Ovary (tissue), 9 donors: ENCODE measurements around the gene POU6F2. TPM values are rescaled to one million over a fixed set of nuclear protein-coding genes. Genes with fewer than 3 reads are reported as not detected.

Experiments used
- DNase-seq, 5 donors: peaks; one replicate each; pipeline ENCODE4 v3.0.0-alpha.2; 2019 to 2020
- H3K27ac ChIP-seq, 2 donors: fragments of 200-600 bp; one replicate each; pipeline versions ENCODE4 v1.5.1 to v1.8.0; 2019 to 2022
- H3K27me3 ChIP-seq: fragments of 200-600 bp; one replicate; pipeline ENCODE4 v1.8.0; 2022
- H3K36me3 ChIP-seq: fragments of 200-600 bp; sonication (generic); one replicate; pipeline ENCODE4 v1.5.1; 2019
- H3K4me1 ChIP-seq: one replicate; pipeline ENCODE4 v1.8.1; 2013; ENCODE audit warnings: mild to moderate bottlenecking, moderate library complexity; ENCODE audit not compliant: insufficient read depth
- H3K4me3 ChIP-seq: fragments of 200-600 bp; sonication (generic); one replicate; pipeline ENCODE4 v1.5.1; 2017
- H3K9me3 ChIP-seq, 2 donors: fragments of 200-600 bp in 1 of 2; sonication (generic) in 1 of 2; one replicate each; pipeline versions ENCODE4 v1.5.1 to v1.8.1; 2013 to 2019; ENCODE audit warnings: mild to moderate bottlenecking in 1 of 2, moderate library complexity in 1 of 2
- EP300 ChIP-seq: sonication (generic); formaldehyde crosslinking; IDR thresholded peaks from one replicate; pipeline ENCODE4 v1.6.1; 2017; ENCODE audit warnings: antibody characterized with exemption
- POLR2A ChIP-seq: fragments of 450-650 bp; IDR thresholded peaks from one replicate; pipeline ENCODE4 v1.6.1; 2017; ENCODE audit warnings: antibody characterized with exemption, mild to moderate bottlenecking, moderate library complexity
- WGBS, 3 donors: extraction: QIAGEN DNeasy Blood & Tissue Kit in 1 of 3; methylation state at CpG; one replicate each; pipeline versions ENCODE4 v1.1.5 to v1.1.7; 2013 to 2017; 5-methylcytosine and 5-hydroxymethylcytosine counted together
- intact Hi-C, 4 donors: fragments of 100-400 bp; cut with DNase I; formaldehyde crosslinking; loops; one replicate each; pipeline versions ENCODE4 v1.11.0 to v1.15.1; 2022 to 2023
- polyA plus RNA-seq, 2 donors: library from polyadenylated mRNA; stranded (reverse); fragments of 200-250 nt in 1 of 2; fragments of 350-450 nt in 1 of 2; fragmentation: Illumina TruSeq in 1 of 2; extraction: RNeasy Lipid Tissue Mini Kit (QIAGEN cat#74804) in 1 of 2; gene quantifications; one replicate each; pipeline ENCODE4 v1.2.3, GENCODE V29; 2013 to 2014
- total RNA-seq, 7 donors: library from RNA; depleted of rRNA in 2 of 7; stranded (reverse); fragments of >200 nt in 2 of 7; fragmentation: NEBNext Ultra II Directional in 3 of 7; extraction: Animal tissue kit (Norgen Biotek cat#: 25700) in 3 of 7; gene quantifications; one replicate each; pipeline versions ENCODE4 v1.1.0 to v1.2.4, GENCODE V29; 2016 to 2023
- TF ChIP-seq, protein P1 (sequence below), 3 donors: fragments of 450-650 bp in 2 of 3; fragments of 200-600 bp in 1 of 3; IDR thresholded peaks; one replicate each; pipeline versions ENCODE4 v1.5.1 to v1.8.0; 2016 to 2022; ENCODE audit warnings: antibody characterized with exemption in 3 of 3, mild to moderate bottlenecking in 1 of 3
- donor health status: DM: no; HTN: no; CAD: no; lungs with moderate emphysema.
- donor health status: DM: no; HTN: no; CAD: no.
- donor health status: Bipolar disorder and iron deficiency.
- donor health status: DM: yes; HTN: yes; CAD: no.
- donor health status: DM: no; HTN: no; CAD: no.
- donor health status: DM: yes; HTN: yes; CAD: no.

POU6F2 gene
- total and polyA plus RNA-seq, 9 donors, result 0.17 to 2.0 (median 0.61) TPM

DNA sequence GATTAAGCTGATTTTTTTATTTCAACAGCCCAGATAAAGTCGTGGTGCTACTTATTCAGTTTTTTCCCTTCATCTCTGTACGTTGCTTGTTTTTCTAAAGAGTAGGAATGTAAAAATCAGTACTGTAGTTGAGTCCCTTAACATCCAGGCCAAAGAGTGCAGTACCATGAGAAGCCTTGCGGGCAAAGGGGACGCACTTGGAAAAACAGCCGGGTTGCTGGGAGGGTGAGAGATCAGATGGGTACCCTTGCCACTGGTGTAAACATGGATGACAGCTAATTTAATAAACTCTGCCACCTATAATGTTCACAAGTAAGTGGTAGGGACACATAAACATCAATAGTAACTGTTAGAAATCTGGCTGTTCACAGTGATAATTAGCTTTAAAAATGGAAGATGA is 175.9 kb downstream of the POU6F2 start:
- Histone ChIP-seq H3K27me3 (no peaks in the 10 kb centered on the region), H3K27ac (no peak overlapping the region), H3K4me1 (no peaks in the 10 kb centered on the region), H3K4me3 (no peak overlapping the region), H3K9me3 (no peaks in the 10 kb centered on the region), H3K36me3 (no peaks in the 10 kb centered on the region)
- no peak for TF ChIP-seq POLR2A
- TF ChIP-seq, protein P1, sequence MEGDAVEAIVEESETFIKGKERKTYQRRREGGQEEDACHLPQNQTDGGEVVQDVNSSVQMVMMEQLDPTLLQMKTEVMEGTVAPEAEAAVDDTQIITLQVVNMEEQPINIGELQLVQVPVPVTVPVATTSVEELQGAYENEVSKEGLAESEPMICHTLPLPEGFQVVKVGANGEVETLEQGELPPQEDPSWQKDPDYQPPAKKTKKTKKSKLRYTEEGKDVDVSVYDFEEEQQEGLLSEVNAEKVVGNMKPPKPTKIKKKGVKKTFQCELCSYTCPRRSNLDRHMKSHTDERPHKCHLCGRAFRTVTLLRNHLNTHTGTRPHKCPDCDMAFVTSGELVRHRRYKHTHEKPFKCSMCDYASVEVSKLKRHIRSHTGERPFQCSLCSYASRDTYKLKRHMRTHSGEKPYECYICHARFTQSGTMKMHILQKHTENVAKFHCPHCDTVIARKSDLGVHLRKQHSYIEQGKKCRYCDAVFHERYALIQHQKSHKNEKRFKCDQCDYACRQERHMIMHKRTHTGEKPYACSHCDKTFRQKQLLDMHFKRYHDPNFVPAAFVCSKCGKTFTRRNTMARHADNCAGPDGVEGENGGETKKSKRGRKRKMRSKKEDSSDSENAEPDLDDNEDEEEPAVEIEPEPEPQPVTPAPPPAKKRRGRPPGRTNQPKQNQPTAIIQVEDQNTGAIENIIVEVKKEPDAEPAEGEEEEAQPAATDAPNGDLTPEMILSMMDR (IDR thresholded peaks at IDR 0.05), result no peak
- no peak for TF ChIP-seq EP300
- intact Hi-C loops, result no loop called here
- 78 to 85% (median 80%) methylated on average over 5 of the region's 5 CpGs for WGBS, 3 donors
- no peak for DNase-seq

DNA sequence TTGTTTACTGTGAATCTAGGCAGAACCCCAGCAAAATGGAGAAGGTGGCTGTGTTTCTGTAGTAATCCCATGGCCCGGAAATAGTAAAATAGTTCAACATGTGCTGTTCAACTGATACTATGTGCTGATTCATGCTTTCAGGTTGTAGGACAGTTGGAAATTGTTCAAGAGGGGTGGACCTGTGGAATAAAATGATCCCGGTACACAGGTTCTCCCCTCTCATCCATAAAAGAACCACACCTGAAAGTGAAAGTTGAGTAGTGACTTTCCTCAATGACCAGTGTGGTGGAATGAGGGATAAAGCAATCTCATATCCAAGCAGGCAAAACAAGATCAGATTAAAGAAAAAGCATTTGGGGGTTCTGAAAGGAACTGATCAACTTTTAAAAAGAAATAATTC is 177.1 kb downstream of the POU6F2 start:
- Histone ChIP-seq H3K27ac (no peak overlapping the region), H3K9me3 (no peaks in the 10 kb centered on the region), H3K4me3 (no peak overlapping the region), H3K4me1 (no peaks in the 10 kb centered on the region), H3K36me3 (no peaks in the 10 kb centered on the region), H3K27me3 (no peaks in the 10 kb centered on the region)
- intact Hi-C loops, result no loop called here
- 75 to 81% (median 75%) methylated on average over 2 of the region's 2 CpGs for WGBS, 3 donors
- TF ChIP-seq, protein P1 (IDR thresholded peaks at IDR 0.05), result no peak
- no peak for TF ChIP-seq EP300
- TF ChIP-seq POLR2A, result no peak
- DNase-seq, result no peak

DNA sequence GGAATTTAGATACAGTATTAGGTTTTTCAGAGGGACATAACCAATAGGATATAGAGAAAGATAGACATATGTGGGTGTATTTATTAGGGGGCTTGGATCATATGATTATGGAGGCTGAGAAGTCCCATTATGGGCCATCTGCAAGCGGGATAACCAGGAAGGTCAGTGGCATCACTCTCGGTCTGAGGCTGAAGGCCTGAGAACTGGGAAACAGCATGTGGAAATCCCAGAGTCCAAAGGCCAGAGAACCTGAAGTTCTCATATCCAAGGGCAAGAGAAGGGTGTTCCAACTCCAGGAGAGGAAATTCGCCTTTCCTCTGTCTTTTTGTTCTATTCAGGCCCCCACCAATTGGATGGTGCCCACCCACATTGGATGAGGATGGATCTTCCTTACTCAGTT is 180.7 kb downstream of the POU6F2 start:
- intact Hi-C loops, result no loop called here
- Histone ChIP-seq H3K4me1 (no peaks in the 10 kb centered on the region), H3K36me3 (no peaks in the 10 kb centered on the region), H3K9me3 (no peaks in the 10 kb centered on the region), H3K4me3 (no peak overlapping the region), H3K27me3 (no peaks in the 10 kb centered on the region), H3K27ac (no peak overlapping the region)
- TF ChIP-seq POLR2A, result no peak
- TF ChIP-seq, protein P1 (IDR thresholded peaks at IDR 0.05), result no peak
- TF ChIP-seq EP300, result no peak
- no peak for DNase-seq
- WGBS, 3 donors, result 79 to 91% (median 89%) methylated on average over 3 of the region's 3 CpGs

DNA sequence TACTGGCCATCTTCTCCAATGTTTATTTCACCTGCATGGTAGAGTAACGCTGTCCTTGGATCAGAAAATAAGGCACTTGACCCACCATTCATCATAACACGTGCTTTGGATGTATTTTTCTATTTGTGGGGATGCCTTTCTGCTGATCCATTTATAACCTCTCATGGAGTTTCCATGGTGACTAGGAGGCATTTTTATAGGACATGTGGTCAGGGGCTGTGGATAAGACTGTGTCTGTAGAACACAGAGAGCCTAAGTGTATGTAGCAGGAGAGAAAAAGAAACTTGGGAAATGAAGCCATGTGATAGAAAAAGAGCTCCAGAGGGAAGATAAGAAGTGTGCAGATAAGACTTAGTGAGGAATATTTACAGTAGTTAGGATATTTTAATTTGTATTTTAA is 184.2 kb downstream of the POU6F2 start:
- WGBS, 3 donors, result 84 to 87% (median 85%) methylated on average over 2 of the region's 2 CpGs
- H3K27me3 ChIP-seq, result no peaks in the 10 kb centered on the region
- DNase-seq, result no peak
- no peak overlapping the region for H3K27ac ChIP-seq
- H3K36me3 ChIP-seq, result no peaks in the 10 kb centered on the region
- intact Hi-C loops, result no loop called here
- no peak overlapping the region for H3K4me3 ChIP-seq
- H3K9me3 ChIP-seq, result no peaks in the 10 kb centered on the region
- TF ChIP-seq POLR2A (no peak), EP300 (no peak)
- TF ChIP-seq, protein P1 (IDR thresholded peaks at IDR 0.05), result no peak
- no peaks in the 10 kb centered on the region for H3K4me1 ChIP-seq

DNA sequence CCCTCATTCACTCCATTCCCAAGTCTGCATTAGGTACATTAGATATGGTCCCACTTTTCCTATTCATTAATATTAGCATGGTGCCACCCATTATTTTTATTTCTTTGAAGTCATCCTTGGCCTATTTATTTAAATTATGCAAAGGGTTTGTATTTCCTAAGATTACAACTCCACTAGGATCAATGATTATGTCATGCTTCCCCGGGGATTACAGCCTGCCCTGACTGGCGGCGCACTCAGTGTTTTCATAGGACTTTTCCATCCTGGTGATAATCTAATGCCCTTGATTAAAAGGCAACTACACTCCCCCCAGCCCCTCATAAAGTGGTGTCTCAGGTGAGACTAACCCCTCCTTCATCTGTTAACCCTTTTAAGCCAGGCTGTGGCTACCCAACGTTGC is 187.2 kb downstream of the POU6F2 start:
- no peak overlapping the region for H3K4me3 ChIP-seq
- no peak for DNase-seq
- intact Hi-C loops, result no loop called here
- H3K36me3 ChIP-seq, result no peaks in the 10 kb centered on the region
- H3K27me3 ChIP-seq, result no peaks in the 10 kb centered on the region
- TF ChIP-seq, protein P1 (IDR thresholded peaks at IDR 0.05), result no peak
- 75 to 84% (median 82%) methylated on average over 4 of the region's 4 CpGs for WGBS, 3 donors
- H3K27ac ChIP-seq, result no peak overlapping the region
- H3K9me3 ChIP-seq, result no peaks in the 10 kb centered on the region
- no peaks in the 10 kb centered on the region for H3K4me1 ChIP-seq
